Measurements from ENCODE around the gene BRSK2.

Gene BRSK2

DNA sequence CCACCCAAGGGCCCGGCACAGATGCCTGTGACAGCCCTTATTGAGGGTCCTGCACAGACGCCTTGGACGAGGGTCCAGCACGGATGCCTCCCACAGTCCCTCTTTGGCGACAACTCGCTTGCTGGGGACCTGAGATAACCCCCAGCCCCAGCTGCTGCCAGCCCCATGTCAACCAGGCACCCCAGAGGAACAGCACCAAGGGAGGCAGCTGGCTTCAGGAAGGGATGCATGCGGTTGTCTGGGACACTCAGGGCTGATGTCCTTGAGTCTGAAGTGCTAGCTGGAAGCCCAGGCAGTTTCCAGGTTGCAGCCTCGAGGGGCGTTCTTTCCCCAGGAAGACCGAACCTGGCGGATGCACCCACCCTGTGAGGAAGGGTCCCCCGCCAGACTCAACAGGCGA, 63.0 kb downstream of the BRSK2 start:
- no peak for DNase-seq (ENCODE audit: low read depth in 2 of 2)

DNA sequence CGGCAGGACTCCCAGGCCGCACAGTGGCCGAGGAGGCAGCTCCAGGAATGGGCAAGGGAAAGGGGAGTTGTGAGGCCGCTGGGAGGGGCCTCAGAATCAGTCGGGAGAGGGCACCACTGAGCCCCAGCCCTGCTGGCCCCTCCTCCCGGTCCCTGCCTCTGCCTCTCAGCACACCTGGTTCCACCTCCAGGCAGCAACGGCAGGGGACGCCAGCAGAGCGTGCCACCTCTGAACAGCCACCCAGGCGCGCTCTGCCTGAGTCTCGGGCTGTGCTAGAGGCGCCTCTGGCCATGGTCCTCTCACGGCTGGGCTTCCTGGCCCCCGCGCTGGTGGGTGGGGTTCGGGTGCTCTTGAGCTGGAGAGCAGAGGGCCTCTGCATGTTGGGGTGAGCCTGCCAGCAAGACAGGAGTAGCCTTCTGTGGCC, 63.9 kb downstream of the BRSK2 start:
- DNase-seq (ENCODE audit: low read depth in 2 of 2), result no peak

DNA sequence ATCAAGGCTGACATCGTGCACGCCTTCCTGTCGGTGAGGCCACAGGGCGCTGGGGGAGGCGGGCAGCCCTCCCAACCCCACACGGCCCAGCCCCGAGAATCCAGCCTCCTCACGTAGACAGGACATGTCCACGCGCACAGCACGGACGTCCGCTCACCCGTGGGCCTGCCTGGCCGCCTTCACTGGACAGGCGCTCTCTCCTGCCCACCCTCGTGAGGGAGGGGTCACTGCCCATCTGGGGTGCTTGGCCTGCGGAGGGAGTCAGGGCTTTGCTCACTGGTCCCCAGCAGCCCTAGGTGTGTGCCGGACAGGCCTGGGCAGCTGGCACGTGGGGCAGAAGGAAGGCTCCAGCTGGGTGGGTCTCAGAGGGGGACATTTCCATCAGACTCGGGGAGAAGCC, 64.8 kb downstream of the BRSK2 start:
- no peak for DNase-seq (ENCODE audit: low read depth in 2 of 2)

DNA sequence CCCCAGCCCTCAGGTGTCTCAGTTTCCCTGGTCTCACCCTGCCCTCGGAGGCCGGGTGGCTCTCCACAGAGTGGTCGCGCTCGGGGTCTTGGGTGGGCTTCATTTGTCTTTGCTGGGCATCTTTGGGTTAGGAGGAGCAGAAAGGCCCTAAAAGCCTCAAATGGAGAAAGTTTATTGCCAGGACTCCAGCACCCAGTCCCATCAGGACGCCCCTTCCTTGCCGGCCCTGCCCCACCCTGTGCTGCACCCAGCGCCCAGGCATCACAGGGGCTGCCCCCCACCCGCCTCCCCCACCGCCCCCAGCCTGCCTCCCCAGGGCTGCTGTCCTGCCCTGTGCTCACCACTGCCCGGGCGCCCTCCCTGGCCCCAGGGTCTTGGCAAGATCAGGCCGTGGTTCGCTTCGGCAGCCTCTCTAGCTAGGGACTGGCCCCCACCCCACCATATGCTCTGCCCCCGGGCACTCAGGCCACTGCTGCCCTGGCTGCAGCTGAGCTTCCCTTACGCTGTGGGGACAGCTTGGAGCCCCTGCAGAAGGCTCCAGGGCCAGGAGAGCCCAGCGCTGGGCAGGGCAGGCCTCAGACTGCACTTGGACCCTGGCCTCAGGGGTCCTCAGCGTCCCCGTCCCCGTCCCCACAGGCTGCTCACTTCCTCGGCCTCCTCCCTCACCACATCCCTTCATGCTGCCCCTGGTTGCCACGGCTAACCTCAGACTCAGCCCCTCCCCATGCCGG, 65.5 kb downstream of the BRSK2 start:
- DNase-seq (ENCODE audit: low read depth in 2 of 2), result no peak

DNA sequence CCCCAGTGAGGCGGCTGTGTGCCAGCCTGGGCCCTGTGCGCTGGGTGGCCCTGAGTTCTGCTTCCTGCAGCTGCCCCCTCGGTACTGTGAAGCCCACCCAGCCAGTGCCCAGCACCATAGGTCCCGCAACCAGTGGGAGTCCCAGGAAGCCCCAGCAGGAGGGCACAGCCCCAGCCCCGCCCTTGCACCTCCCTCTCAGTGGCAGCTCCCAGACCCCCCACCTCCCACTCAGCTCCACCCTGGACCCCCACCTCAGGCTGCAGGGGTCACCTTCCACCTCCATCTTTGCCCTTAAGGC, 66.0 kb downstream of the BRSK2 start:
- DNase-seq (ENCODE audit: low read depth in 2 of 2), result no peak

DNA sequence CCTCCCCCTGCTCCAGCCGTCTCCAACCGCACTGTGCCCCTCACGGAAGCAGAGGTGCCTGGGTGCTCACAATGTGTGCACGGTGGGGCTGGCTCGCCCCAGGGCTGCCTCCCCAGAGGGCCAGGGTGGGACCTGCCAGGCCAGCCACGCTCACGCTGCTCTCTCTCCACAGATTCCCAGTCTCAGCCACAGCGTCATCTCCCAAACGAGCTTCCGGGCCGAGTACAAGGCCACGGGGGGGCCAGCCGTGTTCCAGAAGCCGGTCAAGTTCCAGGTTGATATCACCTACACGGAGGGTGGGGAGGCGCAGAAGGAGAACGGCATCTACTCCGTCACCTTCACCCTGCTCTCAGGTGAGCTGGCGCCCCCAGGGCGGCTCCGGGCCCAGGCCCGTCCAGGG, 66.4 kb downstream of the BRSK2 start:
- no peak for DNase-seq (ENCODE audit: low read depth in 2 of 2)

DNA sequence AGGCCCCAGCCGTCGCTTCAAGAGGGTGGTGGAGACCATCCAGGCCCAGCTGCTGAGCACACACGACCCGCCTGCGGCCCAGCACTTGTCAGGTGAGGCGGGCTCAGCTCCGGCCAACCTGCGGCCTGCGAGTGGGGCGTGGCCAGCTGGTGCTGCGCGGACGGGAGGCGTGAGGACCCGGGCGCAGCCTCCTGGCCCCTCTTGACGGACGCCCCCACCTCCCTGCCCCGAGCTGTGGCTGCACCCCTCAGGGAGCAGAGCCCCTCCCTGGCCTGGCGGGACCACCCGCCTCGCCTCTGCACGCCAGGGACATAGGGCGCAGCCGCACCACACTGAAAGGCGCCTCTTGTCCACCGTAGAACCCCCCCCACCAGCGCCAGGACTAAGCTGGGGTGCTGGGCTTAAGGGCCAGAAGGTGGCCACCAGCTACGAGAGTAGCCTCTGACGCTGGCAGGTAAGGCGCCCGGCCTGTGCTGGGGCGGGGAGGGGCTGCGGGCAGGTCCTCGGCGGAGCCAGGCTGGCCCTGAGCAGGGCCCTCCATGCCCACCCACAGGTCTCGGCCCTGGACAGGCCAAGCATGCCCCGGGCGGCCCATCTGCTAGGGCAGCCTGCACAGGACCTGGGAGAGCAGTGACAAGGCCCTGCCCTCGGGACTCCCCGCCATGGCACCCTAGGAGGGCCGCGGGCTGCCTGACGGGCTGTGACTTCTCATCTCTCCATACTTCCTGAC, 67.0 kb downstream of the BRSK2 start:
- DNase-seq (ENCODE audit: low read depth in 2 of 2), result no peak

DNA sequence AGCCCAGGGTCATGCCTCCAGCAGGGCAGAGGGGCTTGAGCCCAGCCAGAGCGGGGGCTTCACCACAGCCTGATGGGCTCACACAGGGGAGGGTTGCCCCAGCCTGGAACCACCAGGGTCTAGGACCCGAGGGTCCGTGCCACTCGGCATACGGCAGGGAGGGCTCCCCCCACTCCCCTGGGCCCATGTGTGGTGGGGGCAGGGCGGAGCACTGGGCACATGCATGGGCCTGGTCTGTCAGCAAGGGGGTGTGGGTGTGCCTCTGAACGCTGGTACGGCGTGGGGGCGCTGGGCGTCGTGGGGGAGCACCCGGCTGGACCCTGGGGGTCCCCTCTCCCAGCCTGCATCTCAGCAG, 67.6 kb downstream of the BRSK2 start:
- no peak for DNase-seq (ENCODE audit: low read depth in 2 of 2)

DNA sequence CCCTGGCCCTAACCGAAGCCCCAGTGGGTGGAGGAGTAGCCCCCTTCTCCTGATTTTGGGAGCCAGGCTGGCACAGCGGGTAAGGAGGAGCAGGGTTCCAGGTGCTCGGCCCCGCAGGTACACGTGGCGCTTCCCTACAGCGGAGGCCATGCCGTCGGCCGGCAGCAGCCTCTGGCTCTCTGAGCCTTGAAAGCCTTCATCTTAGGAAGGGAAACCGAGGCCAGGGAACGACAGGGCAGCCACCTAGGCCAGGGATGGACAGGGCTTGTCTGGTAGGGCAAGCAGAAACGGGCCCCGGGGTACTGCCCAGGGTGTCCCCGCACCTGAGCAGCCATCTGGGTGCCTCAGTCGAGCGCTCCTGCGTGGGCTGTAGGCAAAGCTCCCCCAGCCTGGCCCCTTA, 68.1 kb downstream of the BRSK2 start:
- DNase-seq (ENCODE audit: low read depth in 2 of 2), result no peak

DNA sequence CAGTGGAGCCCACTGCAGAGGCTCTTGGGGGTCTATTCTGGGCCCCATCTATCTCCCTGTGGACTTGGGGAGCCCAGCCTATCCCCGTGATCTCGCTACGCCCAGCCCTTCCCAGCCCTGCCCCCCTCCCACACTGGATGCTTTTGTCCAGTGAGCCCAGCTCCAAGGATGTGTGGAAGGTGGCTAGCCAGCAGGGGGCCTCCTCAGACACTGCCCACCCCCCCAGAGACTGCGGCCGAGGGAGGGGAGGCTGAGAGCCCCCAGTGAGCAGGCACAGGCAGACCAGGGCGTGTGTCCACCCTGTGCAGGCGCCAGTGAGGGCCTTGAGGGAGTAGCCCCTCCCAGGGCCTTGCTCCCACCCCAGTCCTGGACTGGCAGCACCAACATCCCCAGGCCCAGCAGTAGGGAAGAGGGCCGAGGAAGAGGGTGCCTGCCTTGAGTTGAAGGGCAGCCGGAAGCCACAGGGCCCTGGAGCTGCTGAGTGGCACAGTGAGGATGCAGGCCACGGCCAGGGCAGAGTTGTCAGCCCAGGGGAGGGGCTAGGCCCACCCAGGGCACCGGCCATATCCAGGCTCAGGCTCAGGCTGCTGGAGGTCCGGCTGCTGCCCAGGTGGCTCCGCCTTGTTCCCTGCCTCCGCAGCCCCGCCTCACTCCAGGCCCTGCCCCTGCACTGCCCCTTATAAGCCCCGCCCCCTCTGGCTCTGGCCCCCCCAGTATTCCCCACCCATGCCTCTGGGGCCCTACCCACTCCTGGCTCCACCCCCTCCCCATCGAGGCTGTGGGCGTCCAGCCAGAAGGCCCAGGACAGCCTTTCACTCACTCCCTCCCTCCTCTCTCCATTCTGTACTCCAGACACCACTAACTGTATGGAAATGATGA, 68.8 kb downstream of the BRSK2 start:
- DNase-seq (ENCODE audit: low read depth in 2 of 2), result no peak

DNA sequence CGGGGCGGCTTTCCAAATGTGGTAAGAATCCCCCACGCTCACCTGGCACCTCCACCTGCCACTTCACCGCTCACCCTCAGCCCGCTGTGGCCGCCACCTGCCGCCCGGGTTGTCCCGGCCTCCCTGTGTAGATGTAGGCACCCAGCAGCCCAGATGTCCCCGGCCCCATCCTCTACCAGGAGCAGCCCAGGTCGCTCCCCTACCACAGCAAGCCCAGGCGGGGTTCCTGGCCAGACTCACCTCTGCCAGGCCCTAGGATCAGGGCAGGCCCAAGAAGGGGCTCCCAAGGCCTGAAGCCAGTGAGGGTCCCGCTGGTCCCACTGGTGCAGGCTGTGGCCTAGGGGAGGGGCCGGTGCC, 69.5 kb downstream of the BRSK2 start:
- DNase-seq (ENCODE audit: low read depth in 2 of 2), result no peak

DNA sequence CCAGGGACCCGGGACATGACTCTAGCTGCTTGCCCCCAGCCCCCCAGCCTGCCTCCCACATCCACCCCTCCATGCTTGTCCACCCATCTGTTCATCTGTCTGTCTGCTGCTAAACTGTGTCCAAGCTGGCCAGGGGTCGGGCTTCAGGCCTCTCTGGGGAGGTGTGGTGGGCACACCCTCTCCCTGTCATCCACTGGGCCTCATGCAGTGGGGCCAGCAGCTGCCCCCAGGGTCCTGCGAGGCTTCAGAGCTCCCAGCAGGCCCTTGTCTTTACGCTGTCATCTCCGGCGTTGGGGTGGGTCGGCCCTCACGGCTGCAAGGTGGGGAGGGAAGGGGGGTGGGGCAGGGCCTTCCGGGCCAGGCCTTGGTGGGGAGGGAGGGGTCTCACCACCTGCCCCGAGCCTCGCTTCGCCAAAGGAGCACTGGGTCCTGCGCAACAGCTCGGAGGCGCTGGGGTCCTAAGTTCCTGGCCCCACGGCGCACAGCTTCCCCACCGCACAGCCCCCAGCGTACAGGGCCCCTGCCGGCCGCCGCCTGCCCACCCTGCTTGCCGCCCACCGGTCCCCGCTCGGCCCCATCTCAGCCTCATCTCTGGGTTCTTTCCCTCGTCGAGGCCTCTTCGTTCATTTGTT, 70.1 kb downstream of the BRSK2 start:
- no peak for DNase-seq (ENCODE audit: low read depth in 2 of 2)

DNA sequence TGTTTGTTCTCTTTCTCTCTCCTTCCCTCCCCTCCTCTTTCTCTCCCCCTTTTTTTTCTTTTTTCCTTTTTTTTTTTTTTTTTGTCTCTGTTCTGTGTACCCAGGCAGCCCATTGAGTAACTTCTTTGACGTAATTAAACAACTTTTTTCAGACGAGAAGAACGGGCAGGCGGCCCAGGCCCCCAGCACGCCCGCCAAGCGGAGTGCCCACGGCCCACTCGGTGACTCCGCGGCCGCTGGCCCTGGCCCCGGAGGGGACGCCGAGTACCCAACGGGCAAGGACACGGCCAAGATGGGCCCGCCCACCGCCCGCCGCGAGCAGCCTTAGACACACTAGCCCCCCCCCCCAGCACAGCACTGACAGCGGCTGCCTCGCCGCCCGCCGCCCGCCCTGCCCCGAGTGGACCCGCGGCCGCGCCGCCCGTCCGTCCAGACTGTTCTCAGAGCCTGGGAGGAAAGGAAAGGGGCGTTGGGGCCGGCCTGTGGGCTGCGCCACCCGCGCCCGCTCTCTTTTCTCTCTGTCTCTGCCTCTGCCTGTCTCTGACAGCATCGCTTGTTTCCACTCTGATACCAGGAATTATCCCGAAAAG, 70.8 kb downstream of the BRSK2 start:
- no peak for DNase-seq (ENCODE audit: low read depth in 2 of 2)

DNA sequence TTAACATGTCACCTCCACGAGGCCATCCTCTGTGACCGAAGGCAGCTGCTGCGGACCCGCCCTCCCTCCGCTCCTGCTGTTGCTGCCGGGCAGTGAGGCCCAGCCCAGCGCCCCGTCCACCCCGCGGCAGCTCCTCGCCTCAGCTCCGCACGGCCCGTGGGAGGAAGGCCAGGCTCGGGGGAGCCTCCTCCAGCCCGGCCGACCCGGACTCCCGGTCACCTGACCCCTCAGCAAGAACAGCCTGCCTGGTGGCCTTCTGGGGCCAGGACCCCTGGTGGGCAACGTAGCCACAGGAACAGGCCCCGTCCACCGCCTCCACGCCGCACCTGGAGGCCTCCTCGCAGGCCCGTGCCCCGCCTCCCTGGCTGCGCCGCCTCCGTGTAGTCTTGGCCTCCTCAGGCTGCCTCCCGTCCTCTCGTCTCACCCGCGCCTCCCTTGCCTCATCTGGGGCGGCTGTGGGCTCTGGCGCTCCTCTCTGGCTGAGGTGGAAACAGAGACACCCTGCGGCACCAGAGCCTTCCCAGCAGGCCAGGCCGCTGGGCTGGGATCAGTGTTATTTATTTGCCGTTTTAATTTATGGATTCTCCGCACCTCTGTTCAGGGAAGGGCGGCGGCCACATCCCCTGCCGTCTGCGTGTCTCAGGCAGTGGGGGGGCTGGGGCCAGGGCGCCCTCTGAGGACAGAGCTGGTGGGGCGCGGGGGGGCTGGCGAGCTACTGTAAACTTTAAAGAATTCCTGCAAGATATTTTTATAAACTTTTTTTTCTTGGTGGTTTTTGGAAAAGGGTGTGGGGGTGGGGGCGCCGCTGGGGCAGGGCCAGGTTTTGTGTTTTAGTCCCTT, 71.5 kb downstream of the BRSK2 start:
- DNase-seq (ENCODE audit: low read depth in 2 of 2), result no peak

DNA sequence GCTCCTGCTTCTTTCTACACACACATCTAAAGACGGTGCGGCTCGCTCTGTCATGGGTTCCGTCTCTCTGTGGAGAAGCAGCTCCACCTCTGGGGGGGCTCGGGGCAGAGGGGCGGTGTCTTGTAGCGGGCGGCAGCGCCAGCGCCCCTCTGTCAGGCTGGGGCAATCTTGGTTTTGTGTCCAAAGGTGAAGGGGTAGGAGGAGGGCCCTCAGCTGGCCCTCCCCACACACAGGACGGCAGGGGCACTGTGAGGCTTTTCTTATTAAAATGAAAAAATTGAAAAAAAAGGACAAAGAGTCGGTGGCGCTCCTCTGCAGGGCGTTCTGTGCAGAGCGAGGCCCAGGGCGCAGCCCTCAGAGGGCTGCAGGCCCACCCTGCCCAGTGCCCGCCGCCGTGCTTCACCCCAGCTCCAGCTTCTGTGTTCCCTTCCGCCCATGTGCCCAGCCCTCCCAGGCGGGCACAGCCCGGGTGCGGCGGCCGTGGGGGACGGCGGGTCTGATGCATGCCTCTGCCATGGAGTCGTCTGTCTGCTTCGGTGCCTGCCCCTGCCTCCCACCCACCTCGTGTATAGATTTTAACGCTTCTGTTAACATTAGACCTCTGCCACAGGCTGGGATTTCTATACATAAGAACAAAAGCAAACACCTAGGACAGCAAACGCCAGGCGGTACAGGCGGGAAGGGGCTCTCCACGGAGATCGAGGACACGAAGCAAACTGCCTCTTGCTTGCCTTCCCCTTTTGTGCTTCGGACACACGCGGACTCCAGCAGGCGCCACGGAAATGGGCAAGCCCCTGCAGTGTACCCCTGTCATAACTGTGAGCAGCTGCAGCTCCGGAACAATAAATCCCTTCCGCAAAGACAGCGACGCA, 72.3 kb downstream of the BRSK2 start:
- no peak for DNase-seq (ENCODE audit: low read depth in 2 of 2)

DNA sequence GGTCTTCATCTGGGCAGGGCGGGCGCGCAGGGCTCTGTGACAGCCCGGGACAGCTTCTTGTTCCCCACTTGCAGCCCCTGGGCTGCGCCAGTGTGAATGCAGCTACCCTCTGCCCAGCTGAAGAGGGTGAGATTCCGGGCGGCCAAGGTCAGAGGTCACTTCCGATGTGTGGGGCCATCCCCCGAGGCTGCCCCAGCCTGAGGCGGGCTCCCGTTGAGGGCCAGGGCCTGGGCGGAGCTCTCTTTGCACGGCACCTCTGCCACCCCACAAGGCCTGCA, 72.9 kb downstream of the BRSK2 start:
- DNase-seq (ENCODE audit: low read depth in 2 of 2), result no peak

DNA sequence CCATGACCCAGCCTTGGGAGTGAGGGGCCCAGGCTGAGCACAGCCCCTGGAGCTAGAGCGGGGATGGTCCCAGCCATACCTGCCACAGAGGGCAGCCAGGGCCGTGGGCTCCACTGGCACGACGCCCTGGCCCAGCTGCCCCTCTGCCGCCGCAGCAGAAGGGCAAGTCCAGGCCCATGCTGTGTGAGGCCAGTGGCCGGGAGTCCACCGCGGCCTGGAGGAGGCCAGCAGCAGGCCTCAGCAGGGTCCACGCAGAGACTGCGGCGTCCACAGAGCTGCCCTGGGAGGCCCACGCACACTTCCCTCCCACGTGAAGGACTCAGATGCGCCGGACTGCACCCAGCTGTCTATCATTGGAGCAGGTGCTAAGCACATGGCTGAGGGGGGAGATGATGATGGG, 73.3 kb downstream of the BRSK2 start:
- DNase-seq (ENCODE audit: low read depth in 2 of 2), result no peak

DNA sequence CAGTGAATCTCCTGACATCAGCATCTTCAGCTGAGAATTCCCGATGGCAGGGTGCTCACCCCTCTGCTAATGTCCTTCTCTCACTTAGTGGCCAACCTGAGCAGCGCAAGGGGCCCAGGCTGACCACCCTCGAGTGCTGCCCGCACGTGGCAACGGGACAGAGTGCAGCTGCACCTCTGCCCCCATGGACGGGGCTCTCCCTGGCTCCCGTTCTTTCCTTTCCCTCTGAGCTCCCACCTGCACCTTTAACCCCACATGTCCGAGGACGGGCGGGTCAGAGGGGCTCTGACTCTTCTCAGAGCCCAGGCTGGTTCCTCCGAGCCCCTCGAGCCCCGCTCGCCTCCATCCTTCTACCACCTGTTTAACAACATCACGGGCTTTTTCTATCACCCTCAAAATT, 77.0 kb downstream of the BRSK2 start:
- no peak for DNase-seq (ENCODE audit: low read depth in 2 of 2)

DNA sequence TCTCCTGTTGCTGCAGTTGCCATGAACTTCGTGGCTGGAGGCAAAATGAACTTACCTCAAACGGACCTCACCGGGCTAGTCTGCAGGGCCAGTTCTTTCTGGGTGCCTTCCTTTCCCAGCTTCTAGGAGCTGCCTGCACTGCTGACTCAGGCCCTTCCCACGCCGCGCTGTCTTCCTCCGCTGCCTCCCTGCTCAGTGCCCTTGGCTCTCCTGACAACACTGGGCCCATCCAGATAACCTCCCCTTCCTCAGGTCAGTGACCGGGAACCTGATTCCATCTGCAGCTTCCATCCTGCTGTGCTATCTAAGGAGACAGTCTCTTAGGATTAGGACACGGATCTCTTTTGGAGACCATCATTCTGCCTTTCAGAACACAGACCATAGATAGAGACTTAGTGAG, 77.5 kb downstream of the BRSK2 start:
- no peak for DNase-seq (ENCODE audit: low read depth in 2 of 2)

DNA sequence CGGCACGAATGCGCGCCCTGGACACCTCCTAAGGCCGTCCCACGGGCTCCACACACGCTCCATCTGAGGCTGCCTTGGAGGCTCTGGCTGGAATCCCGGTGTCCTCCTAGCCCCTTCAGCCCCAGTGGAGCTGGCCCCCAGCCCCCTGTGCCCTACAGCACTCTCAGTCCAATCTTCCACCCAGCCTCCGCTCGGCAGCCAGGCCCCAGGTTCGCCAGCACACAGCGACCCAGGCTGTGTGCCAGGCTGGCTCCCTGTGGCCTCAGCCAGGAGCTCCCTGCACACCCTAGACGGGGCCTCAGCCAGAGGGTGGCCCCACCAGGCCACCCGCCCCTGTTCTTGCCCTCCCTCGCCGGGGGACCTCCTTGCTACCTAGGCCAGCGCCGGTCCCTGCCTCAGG, 78.3 kb downstream of the BRSK2 start:
- no peak for DNase-seq (ENCODE audit: low read depth in 2 of 2)

All from stimulated activated CD4-positive, alpha-beta T cell treated with anti-CD3 and anti-CD28 coated beads, Interleukin-12 subunit alpha, Interleukin-12 subunit beta, amount 100 ng/mL, for 24 hours (primary cell).